GM18511 (cell line): ENCODE results near the gene CTSW.
"Not testable (repeated sequence)": the region's sequence is repeated elsewhere in the genome, so short reads cannot be mapped to it uniquely, and the experiment has no call there.

Experiments
- ATAC-seq: cut with Tn5 transposase; IDR thresholded peaks from one replicate; pipeline ENCODE4 v1.9.1; 2021; ENCODE audit warnings: mild to moderate bottlenecking, moderate library complexity; ENCODE audit not compliant: unreplicated experiment

The CTSW gene

GRCh38 chr11:65879617-65880016 is at the start of gene CTSW:
TSS of gene CTSW (plus strand) at chr11:65879837. CDS start at chr11:65879855, 18 bp downstream.
- no peak for ATAC-seq

GRCh38 chr11:65832231-65832630 is 47.4 kb upstream of the CTSW start:
- ATAC-seq, result not testable (repeated sequence)

GRCh38 chr11:65833297-65834030 is 46.2 kb upstream of the CTSW start, which contains the start of gene SNX32:
TSS of gene SNX32 (plus strand) at chr11:65833963. CDS start at chr11:65834066, 103 bp downstream.
- ATAC-seq, result peak; percentile 97

GRCh38 chr11:65834202-65834601 is 45.4 kb upstream of the CTSW start:
- ATAC-seq, result no peak

- ATAC-seq, result no peak
Observed at GRCh38 chr11:65842144-65842543, 37.5 kb upstream of the CTSW start.

GRCh38 chr11:65843811-65844210 is 35.8 kb upstream of the CTSW start:
- no peak for ATAC-seq

GRCh38 chr11:65844231-65844872 is 35.3 kb upstream of the CTSW start:
- ATAC-seq, result no peak

GRCh38 chr11:65847746-65848145 is 31.9 kb upstream of the CTSW start:
- no peak for ATAC-seq

- ATAC-seq, result not testable (repeated sequence)
Observed at GRCh38 chr11:65848693-65849092, 30.9 kb upstream of the CTSW start.

GRCh38 chr11:65849366-65849765 is 30.3 kb upstream of the CTSW start:
- no peak for ATAC-seq

GRCh38 chr11:65849771-65850216 is 29.8 kb upstream of the CTSW start:
- no peak for ATAC-seq

GRCh38 chr11:65850217-65851082 is 29.2 kb upstream of the CTSW start:
- no peak for ATAC-seq

GRCh38 chr11:65851083-65851579 is 28.5 kb upstream of the CTSW start:
- ATAC-seq, result no peak

- ATAC-seq, result no peak
Observed at GRCh38 chr11:65851811-65852507, 27.7 kb upstream of the CTSW start.

- ATAC-seq, result no peak
Observed at GRCh38 chr11:65852508-65853245, 27.0 kb upstream of the CTSW start.

- no peak for ATAC-seq
Observed at GRCh38 chr11:65853246-65853979, 26.2 kb upstream of the CTSW start.

GRCh38 chr11:65854161-65854592 is 25.5 kb upstream of the CTSW start:
- ATAC-seq, result no peak

GRCh38 chr11:65854852-65855837 is 24.5 kb upstream of the CTSW start:
- no peak for ATAC-seq
